CD4-positive, alpha-beta T cell treated with Interleukin-10 for 1 hour (primary cell): Measurements from ENCODE around the gene GRIK3.

Source experiments
- DNase-seq: peaks from one replicate; pipeline ENCODE4 v3.0.0-alpha.2; 2020

GRIK3 gene

DNA sequence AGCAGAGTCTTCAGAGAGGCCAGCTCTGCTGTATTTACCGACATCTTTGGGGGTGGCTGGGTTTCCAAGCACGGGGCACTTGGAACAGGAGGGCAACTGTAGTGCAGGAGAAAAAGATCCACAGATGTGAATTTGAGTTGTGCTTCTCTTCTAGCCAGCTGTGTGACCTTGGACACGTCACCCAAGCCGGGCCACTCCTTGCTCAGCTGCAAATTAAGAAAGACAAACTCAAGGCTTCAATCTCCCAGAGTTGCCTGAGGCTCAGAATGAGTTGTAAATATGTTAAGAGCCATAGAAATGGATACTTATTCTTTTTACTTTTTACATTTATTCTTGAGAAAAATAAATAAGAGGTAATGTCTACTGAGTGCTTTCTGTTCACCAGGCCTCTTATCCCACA lies 24.3 kb downstream of the GRIK3 start:
- DNase-seq: no peak

DNA sequence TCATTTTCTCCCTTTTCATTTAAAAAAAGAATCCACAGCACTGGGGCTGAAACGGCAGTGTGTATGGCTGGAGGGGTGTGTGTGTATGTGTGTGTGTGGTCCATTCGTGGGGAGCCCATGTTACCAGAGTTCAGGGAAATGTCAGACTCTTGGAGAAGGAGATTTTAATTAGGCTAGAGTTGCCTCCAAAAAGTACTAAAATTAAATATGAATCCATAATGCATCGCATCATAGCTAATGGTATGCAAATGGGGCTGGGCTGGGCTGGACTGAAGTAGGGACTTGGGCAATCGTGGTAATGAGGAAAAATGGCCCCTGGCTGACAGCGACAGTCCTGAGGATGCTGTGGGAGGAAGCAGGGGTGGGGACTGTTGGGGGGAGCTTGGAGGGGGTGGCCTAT lies 24.8 kb downstream of the GRIK3 start:
- DNase-seq: no peak

DNA sequence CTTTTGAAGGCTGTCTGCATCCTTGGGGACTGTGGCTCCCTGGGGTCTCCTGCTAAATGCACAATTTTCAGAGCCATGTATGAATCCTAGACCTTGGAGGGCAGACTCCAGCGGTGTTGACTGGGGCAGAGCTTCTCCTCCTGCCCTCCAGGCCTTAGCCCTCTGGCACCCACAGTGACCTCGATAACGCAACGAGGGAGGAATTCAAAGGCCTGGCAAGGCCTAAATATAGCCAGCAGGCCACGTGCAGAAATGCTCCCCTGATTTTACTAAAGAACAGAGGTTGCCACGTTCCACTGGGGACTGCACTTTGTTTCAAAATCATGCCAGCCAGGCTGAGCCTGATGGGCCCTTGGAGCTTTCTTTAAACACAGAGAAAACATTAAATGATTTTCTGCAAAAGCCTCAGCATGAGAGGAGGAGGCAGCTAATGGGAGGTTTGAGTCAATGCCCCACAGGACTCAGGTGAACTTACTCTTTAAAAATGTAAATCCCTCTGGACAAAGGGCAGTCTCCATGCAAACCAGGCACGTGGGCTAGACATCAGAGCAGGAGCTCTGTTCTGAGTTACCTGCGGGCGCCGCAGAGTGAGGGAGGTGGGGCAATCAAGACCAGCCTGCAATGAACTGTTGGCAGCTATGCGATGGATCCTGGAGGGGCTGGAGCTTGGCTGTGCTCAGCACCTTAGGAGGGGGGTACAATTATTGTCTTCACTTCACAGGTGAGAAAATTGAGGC lies 28.0 kb downstream of the GRIK3 start:
- DNase-seq: no peak

DNA sequence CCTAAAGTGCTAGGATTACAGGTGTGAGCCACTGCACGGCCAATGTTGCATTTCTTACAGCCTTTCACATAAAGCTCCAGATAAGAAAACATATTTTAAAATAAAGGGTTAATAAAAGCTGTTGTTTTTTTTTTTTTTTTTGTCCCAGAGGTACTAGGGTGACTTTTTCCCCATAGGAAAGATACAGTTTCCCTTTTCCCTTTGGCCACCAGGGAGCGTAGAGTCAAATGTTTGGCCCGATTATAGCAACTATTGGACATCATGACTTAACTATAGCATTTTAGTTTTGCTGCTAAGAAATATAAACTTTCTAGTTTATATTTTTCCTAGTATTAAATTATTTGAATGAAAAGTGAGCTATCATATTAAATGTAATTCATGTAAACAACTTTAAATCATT lies 31.4 kb downstream of the GRIK3 start:
- DNase-seq: no peak

DNA sequence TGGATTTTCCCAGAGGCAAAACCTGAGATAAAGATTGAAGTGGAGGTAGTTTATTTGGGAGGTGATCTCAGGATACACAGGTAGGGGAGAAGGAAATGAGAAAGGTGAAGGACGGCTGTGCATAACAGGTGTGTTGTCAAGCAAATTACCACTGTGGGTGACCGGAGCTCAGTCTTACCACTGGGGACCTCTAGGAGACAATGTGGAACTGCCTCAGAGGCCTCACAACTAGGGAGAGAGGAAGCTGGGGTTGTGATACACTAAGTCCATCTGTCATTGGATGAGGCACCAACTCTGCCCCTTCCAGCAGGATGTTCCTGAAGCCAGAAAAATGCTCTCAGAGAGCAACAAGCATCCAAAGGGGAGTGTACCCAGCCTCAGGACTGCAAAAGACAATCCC lies 32.6 kb downstream of the GRIK3 start:
- DNase-seq: no peak

DNA sequence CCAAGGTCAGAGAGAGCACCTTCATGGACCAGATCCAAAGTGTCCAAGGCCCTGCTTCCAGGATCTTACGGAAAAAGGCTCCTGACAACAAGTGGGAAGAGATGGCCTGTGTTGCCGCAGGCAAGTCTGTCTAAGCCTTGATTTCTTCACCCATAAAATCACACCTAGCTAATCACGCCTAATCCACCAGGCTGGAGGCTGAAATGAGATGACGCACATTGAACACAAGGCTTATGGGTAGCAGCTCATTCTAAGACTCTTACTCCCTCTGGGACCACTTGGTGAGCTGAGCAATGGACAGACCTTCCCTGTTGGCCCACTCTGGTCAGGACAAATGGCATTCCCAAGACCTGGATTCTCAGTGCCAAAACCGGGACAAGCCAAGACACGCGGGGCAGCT lies 38.2 kb downstream of the GRIK3 start:
- no peak for DNase-seq

DNA sequence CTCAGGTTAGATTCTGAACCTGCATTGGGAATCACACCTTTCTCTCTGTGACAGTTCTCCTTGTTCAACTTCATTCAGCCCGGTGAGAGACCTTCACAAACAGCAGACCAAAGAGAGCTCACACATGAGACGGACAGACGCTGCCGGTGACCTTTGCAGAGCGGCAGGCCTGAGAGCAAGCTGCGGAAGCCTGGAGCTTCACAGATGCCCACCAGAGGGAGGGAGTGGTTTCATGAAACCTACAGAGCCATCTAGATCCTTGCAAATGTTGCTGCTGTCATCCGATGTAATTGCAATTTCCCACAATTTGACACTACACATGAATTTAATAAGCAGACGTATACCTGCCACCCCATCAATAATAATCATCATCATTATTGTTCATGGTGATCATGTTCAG lies 39.4 kb downstream of the GRIK3 start:
- DNase-seq: no peak

DNA sequence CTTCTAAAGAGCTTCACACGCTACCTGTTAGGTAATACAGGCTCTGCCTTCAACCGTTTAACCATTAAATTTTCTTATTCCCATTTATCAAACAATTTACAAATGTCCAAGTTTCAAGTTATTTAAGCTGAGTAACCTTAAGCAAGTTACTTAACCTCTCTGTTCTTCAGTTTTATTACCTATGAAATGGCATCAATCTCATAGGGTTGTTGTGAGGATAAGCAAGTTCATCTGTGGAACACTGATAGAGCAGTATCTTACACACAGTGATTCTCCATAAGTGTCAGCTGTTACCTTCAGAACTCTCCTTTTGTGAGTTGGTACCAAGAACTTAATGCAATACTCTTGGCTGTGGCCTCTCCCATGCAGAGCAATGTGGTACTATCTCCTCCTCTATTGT lies 40.0 kb downstream of the GRIK3 start:
- DNase-seq: no peak

DNA sequence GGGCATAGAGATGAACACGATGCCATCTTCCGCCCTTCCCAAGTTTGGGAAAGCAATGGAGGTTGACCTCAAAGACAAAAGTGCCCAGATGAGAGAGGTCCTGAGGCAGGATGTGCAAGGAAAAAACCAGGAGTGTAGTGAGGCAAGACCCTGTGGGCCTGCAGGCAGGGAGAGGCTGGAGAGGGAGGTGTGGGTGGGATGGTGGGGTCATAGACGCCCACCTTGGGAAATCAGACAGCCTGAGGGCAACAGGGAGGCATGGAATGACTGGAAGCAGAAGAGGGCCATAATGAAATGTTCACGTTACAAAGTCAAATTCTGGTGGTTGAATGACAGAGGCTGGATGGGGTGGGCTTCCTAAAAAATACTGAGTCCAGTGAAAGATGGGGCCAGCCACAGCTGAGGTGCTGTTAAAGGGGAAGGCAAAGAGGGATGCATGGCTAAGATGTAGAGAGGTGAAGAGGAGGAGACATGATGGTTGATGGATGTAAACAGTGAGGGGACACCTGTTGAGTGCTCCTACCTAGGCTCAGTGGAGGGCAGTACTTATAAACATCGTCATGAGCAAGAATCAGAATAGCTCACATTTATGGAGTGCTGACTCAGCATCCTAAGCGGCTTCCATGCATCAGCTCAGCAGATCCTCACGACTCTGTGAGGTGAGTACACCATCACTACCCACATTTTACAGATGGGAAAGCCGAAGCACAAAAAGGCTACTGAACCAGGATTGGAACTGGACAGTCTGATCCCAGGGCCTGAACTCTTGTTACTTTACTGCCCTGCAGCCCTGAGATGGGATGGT lies 42.0 kb downstream of the GRIK3 start:
- no peak for DNase-seq

DNA sequence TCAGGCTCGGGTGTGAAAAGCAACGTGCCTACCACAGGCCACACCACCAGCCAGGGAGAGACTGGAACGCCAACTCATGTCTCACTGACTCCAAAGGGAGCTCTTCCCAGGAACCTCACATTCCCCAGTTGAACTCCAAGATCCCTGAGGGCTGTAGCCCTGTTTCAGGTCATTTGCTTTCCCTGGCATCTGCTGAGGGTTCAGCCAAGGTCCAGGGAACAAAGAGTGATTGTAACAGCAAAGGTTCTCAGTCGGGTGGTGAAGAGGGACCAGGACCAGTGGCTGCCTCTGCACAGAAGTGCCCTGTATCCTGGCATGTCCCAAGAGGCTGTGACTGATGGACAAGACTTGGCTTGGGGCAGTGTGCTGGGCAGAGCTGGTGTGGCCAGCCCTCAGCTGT lies 42.8 kb downstream of the GRIK3 start:
- DNase-seq: no peak

DNA sequence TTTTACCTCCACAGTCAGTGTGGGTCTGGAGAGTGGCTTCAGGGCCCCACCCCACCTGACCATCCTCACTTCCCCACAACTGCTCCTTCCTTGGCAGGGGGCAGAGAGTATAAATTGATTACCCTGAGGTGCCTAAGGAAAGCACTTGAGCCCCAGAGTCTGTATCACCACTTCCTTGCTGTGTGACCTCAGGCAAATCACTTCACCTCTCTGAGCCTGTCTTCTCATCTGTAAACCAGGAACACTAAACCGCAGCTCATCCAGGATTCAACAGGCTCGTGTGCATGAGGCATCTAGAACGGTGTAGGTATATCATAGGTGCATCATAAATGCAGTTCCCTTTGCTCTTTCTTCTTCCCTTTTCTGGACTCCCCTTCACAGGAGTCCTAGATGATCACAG lies 43.4 kb downstream of the GRIK3 start:
- DNase-seq: no peak

DNA sequence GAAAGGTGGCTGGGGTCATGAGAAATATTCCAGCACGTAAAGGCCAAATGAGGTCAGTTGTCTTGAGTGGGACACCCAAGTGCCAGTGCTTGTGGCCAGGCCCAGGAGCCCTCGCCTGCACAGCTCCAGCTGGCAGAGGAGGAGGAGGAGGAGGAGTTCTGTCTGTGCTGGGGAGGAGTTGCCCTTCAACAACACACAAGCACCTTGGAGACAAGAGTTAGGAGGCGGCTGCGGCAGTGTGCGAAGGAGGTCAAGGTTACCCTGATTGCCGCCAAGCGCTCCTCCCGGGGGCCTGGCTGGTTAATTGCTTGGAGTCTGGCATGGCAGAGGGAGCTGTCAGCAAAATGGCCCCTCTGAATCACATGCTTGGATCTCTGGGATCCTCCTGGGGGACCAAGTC lies 45.1 kb downstream of the GRIK3 start:
- no peak for DNase-seq

DNA sequence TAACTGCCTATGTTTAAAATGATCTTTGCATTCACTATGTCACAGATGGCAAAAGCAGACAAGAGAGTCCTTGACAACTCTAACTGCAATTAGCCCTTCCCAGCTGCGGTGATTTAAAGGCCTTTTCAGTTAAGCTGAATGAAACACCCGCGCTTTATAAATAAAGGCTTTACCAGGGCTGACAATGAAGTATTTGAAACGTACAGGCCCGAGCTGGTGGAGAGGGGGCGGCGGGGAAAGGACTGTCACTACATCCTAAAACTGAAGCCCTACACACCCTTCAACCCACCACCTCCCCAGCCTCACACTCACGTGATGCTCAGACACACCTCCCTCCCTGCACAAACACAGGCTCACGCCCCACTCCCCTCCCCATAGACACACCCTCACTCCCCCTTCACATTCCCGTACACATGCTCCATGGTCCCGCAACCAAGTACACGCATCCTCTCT lies 45.5 kb downstream of the GRIK3 start:
- DNase-seq: no peak

DNA sequence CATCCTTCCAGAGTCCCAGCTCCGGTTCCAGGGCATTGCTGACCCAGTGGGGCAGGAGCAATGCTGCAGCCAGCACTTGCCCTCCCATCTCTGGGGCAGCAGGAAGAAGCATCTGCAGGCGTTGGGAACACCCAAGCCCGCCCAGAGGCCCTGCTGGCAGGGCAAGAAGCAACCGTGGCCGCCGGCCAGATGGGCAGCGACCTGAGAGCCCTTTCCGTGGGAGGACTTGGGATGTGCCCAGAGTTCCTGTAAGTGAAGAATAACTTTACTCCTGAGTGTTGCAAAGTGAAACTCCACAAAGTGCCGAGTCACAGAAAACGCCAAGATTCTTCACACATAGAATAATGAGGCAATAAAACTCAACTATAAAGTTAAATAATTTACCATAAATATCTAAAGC lies 46.0 kb downstream of the GRIK3 start:
- DNase-seq: no peak

DNA sequence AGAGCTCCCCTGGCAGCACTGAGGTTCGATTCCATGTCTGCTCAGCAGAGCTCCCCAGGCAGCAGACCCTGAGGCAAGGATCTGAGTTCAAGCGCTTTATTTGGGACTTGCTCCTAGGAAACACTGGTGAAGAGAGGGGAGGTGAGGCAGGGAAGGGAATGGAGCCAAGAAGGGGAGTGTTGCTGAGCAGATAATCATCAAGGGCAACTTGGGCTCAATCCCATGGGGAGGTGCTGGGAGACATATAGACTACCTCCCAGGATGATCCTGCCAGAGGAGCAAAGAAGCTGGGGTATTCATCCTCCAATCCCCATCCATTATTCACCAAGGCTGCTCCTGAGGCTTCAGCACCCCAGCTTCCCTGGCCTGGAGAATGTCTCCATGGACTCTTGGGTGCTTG lies 47.0 kb downstream of the GRIK3 start:
- DNase-seq: no peak

DNA sequence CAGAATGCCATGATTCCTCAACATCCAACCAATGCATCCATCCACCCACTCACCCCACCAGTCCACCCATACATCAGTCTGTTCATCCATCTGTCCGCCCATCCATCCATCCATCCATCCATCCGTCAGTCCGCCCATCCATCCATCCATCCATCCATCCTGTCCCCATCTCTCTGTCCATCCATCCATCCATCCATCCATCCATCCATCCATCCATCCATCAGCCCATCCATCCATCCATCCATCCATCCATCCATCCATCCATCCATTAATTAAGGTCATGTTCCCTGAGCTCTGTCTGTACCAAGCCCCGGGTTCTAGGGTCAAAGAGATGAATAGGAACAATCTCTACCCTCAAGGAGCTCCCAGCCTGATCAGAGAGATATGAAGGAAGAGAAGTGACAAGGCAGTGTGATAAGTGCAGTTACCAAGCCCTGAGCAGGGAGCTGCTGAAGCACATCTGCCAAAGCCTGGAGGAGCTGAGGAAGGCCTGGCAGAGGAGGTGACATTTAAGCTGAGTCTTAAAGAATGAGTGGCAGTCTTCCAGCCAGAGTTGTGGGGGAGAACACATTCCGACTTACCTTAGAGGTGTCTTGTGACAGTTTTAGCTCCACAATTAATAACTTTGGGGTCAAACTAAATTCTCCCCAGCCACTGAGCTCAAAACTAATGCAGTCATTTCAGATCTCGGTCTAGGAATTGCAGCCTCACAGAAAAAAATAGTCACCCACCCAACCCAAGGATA lies 47.9 kb downstream of the GRIK3 start:
- DNase-seq: no peak

DNA sequence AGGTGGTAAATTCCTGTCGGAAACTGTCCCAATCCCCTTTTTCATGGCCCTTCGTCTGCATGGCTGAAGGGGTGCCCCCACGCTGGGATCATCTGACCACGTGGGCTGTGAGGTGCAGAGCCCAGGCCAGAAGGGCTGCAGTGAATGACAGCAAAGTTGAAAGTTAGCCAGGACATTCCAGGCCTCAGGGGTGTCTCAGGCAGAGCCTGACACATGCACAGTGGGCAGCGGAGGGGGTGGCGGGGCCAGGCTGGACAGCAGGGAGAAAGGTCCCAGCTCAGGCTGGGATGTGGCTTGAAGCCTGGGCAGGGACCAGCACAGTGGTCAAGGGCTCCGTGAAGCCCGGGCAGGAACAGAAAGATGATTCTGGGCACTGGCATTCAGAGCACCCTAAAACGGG lies 49.6 kb downstream of the GRIK3 start:
- no peak for DNase-seq

DNA sequence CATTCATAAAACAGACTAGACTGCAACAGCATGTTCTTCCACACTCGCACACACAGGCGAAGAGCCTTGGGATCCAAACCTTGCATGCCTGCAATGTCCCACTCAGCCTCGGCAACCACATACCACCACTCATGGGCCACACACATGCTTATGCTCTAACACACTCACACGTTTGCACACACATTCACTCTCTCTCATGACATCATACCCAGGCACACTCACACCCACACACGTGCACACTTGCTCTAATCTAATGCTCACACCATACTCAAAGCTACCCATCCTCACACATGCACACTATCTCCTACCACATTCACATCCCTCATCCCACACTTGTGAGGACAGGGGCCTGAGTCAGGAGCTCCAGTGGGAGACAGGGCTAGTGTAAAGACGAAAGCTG lies 50.3 kb downstream of the GRIK3 start:
- DNase-seq: no peak

DNA sequence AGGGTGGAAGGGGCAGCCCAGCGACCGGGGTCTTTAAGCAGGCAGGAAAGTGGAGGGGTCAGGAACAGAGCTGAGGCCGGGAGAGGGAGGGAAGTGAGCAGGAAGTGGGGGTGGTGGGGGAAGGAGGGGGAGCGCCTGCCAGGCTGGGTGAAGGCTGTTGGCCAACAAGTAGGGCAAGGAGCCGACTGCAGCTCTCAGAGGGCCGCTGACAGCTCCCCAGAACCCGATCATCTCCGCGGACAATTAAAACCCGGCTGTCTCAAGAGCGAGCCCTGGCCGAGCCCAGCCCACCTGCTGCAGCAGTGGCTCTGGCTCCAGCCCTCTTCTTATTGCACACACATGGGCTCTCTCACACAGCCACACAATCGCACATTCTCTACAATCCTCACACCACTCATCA lies 51.6 kb downstream of the GRIK3 start:
- DNase-seq: no peak

DNA sequence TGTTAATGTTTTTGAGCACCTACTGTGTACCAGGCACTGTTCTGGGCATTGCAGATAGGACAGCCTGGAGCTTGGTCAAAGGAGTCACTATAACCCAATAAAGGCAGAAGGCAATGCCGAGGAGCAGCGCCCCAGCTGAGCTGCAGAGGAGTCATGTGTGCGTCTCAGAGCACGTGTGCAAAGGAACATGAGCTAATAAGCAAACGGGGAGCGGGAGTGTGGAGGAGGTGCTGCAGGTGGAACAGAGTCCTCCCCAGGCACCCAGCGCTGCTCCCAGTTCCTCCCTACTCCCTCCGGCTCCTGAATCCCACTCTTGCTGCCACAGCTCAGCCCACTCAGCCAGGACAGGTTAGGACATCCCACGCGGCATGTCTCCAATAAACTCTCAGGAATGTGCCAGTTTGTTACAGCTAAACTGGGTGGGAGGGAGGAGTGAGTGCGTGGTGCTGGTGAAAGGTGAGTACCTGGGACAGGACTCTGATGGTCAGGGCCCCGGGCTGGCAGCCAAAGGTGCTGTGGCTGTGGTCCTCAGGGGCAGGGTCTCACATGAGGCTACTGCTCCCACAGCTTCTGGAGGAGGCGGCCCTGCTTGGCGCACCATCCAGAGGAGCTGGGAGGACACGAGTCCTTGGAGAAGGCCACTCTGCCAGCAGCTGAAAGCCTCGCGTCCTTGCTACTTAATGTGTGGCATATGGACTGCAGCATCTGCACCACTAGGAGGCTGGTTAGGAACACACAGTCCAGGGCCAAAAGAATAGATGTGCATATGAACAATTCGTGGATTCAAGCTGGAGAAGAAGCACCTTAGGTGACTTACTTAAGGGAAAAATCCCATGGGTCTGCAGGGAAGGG lies 52.3 kb downstream of the GRIK3 start:
- DNase-seq: no peak

DNA sequence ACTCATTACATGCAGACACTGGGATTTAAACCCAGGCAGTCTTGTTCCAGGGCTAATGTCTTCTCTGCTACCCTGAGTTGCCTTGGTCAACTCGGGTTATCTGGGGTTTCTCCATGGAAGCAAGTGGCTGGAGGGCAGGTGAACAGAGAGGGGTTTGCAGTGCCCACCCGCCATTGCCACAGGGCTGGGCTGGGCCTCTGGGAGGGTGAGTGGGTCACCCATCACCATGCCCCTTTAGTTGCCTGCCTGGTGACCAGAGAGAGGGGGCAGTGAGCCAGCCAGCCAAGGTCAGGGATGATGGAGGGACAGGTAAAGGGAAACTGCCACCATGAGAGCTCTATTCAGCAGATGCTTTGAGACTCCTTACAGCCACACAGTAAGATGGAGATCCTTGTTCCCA lies 53.2 kb downstream of the GRIK3 start:
- no peak for DNase-seq

DNA sequence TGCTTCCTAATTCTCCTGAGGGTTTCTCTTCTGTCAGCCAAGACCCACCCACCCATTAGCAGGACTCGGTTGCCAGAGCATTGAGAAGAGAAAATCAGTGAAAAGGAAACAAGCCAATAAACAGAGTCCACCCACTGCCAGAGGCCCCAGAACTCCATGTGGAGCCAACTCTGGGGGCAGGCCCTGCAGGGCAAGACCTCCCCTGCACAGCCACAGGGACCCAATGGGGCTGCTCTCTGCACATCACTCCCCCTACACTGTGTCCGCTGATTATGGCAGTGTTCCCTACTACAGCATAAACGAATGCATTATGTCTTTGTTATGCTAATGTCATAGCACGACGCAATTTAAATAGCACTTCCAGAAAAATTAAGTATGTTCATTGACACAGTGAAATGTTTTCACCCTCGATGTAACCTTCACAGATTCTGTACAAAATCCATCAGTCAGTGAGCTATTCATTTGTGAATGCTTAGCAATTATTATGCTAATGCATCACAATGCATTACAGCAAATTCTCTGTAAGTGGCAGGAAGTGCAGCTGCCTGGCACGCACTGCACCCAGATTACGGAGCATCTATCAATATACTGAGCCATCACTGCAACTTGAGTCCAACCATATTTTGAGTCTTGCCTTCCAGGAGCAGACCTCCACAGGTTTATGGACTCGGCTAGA lies 56.4 kb downstream of the GRIK3 start:
- no peak for DNase-seq
